NCI-H1417 treated with DMSO at 0.1 percent for 48 hours (cell line): ENCODE measurements around the gene MUSTN1.

Experiments
- DNase-seq: peaks from one replicate; lab custom pipeline; 2025; lab: John Stamatoyannopoulos, UW

The MUSTN1 gene

DNA sequence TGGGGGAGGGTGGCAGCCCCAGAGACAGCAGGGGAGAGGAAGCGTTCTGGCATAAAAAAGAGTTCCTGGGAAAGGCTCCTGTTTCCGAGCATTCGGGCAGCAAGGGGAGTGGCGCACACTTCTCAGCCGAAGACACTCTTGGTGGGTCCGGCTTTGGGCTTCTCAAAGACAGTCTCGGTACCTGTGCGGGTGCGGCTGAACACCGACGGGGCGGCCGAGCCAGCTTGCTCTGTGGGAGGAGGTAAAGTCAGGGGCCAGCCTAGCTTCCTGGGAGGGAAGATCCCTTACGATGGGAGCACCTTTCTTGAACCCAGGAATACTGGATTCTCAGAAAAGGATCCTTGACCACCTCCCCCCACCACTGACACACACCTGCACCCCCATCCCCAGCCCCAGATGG is 1.6 kb downstream of the MUSTN1 start:
- no peak for DNase-seq

DNA sequence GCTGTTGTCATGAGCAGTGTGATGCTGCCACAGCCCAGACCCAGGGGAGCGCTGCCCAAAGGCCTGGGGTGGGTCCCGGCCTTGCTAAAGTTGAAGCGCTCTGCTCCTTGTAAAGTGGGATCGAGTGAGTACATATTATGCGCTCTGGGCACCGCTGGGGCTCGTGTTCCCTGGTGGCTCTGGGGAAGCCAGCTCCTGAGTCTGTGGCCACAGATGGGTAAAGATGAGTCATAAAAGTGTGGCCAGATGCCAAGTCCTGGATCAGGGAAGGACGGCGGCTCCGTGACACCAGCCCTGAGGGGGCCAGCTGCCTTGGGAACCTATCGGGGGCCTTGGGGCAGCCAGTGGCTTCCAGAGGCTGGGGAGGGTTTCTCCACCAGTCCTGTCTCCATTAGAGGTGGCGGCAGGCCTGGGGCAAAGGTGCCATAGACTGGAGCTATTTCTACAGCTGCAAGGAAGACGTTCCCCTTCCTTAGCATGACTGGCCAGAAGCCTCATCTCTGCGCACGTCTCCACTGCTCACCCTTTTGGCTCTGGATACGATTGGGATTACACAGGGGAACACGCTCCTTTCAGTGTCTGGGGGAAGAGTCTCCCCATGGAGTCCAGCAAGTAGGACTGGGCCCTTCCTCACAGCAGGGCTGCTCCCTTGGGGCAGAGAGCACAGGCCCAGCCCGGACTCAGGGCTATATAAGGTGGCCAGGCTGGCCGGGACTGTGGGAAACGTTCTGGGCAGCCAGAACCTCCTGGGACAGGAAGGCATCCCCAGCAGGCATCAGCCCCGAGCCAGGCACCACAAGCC is 3.1 kb downstream of the MUSTN1 start:
- no peak for DNase-seq

DNA sequence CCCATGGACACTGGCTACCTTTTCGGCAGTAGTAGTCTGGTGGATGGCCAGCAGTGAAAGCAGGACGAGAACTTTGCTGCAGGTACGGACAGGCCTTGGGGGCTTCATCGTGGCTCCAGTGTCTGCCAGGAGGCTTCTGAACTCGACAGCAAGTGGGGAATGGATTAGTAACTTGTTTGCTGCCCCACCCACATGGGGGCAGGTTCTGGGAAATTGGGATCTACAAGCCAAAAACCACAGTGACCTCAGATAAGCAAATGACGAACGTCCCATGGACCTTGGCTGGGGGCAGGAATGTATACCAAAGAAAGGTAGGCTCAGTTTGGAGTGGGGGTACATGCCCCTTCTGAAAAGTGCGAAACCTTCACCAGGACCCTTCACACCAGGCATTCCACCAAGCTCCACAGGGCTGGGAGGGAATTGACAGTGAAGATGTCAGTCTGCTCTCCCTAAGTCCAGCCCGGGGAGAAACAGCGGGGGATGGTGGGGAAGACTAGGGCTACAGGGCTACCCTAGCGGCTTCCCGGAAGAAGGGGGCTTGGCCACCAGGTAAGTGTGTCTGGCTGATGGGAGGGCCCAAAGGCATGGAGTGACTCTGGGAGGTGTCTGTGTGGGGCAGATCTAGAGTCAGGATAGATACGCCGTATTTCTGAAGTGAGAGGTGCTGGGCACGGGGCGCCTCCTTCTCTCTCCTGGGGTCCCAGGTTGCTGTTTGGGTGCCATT is 4.1 kb downstream of the MUSTN1 start, which contains the start of gene ITIH4:
Gene ITIH4, minus strand, starts transcription at position 138 of the 724 bp plus-strand sequence. Its CDS starts 30 bp downstream, at position 108.
- no peak for DNase-seq

DNA sequence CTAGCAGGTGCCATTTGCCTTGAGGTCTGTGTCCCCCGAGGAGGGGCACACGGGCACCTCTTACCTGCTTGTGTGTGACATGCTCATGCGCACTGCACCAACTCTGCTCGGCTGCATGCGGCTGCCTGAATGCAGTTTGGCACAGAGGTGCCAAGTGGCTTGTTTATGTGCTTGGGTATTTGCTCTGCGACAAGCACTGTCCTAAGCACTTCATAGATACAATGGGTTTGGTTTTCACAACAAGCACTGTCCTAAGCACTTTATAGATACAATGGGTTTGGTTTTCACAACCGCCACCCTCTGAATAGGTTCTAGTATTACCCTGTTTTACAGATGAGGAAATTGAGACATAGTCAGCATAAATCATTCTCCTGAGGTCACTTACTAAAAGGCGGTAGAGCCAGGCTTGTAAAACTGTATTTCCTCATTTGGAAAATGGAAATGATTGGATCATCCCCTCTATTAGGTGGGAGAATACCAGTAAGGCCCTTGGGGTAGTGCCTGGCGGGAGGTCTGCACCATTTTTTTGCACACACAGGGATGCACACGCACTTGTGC is 4.8 kb downstream of the MUSTN1 start:
- DNase-seq, result no peak

DNA sequence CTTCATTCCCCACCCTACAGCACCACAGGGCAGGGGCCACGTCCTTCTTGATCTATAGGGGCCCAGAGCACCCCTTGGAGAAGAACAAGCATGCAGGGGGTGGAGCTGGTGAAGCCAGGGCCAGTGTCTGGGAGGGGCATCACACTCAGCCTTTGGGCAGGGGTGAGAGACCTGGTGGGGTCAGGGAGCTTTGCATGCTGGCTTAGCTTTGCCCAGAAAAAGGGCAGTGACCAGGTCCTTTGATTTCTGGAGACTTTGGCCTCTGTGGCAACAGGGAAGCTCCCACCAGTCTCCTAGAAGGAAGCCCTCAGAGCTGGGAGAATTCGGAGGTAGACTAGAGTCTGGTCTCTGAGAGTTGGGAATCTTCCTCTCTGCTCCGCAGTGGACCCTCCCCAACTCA is 5.3 kb downstream of the MUSTN1 start:
- DNase-seq, result no peak

DNA sequence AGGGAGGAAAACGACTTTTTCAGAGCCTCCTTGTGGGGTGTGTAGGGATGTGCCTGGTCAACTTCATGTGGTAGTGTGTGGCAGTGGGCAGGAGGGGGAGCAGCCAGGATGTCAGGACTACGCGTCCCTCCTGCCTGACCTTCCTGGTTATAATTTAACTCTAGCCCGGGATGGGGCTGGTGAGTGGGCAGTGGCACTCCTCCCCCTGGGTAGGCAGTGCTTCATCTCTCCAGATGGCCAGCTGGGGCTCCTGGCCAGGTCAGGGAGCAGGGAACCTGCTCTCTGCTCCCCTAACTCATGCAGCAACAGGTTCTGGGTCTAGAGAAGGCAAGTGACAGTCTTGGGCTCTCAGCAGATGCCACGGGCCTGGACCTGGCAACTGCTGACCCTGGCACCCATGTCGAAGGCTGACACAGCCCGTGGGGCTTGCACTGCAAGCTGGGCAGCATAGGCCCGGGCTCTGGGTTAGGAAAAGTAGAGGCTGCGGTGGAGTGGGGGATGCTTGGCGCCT is 6.9 kb downstream of the MUSTN1 start:
- no peak for DNase-seq

DNA sequence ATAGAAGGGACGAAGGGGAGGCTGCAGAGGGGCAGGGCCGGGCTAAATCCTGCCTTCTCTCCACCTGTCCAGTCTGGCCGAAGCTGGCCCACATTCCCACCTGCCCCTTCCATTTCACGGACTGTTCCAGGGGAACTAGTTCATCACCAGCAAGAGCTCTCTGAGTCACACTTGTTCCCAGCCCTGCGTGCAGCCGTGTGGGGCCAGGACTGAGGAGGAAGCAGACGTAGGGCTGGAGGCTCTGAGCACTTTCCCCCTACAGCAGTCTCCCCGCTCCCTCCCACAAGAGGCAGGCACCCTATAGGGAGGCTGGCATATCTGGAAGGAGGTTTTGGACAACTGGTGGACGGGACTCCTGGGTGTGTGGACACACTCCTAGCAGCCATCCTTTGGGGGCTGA is 7.4 kb downstream of the MUSTN1 start:
- no peak for DNase-seq

DNA sequence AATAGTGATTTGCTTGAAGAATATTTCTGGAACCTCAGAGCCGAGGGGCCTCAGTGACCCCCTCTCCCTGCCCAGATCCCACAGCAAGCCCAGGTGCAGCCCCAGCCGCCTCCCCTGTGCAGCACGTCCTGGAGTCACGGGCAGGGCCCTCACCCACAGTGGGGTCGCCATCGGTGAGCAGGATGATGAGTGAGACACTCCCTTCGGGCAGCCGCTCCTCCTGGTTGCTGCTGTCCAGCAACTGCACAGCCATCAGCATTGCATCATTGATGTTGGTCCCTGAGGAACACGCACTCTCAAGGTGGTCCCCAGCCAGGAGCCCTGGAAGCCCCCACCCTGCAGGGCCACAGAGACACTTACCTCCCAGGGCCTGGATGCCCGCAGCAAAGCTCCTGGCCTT is 10.8 kb downstream of the MUSTN1 start:
- DNase-seq, result no peak

DNA sequence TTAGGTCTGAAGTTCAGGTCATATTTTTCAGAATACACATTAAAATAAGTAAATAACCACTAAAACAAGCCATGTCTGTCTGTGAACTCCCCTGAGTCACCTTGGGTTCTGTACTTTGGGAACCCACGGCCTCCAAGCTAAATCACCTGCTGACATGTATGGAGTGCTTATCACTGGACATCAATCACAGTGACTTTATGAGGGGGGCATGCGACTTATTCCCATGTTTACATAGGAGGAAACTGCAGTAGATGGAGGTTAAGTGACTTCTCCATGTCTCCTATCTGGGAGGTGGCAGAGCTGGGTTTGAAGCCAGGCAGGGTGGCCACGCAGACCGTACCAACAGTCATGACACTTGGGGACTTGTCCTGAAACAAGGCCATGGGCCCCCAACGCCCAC is 12.5 kb downstream of the MUSTN1 start:
- DNase-seq, result no peak

DNA sequence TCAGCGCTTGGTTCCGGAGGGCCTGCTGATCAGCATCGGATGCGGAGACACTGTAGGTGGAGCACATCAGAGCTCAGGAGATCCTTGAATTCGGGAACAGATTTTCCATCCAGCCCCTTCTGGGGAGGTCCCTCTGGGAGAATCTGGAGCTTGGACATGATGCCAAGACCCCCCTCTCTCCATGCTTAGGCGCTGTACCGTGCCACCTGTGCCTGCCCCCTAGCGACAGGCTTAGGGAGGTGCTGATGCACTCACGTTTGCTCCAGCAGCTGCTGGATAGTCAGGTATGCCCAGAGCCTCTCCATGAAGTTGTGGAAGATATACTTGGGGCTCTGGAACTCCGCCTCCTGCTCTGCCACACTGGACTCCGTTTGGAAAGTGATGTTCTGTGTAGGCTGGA is 14.1 kb downstream of the MUSTN1 start:
- no peak for DNase-seq

DNA sequence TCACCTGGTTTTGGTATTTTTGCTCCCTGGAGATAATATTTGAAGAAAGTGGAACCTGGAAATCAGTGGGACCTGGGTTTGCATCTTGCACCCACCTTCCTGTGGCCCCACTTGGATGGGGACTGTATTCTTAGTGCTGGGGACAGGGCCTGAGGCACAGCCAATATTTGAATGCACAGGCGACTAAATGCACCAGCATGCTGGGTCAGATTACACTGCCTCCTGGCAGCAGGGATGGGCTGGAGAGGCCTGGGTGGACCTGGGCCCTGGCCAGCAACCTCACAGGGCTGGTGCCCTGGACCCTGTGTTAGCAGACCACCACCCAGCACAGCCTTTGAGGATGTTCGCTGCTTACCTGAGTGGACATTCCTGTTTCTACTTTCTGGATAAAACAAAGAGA is 14.9 kb downstream of the MUSTN1 start:
- DNase-seq, result no peak

DNA sequence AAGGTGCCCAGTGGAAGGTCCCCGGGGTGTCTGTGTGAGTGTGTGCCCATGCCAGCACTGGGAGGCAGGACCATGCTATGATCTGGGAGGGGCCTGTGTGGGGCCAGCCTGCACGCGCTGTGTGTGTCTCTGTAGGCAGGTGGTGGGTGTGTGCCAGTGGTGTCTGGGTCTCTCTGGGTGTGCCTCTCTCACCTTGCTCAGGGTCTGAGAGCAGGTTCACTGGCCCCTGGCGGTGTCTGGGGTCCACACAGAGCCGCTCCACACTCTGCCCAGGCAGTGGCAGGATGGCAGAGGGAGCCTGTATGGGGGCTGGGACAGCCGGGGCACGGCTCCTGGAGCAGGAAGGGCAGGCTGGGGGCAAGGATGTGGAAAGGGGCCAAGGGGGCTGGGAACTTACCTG is 17.0 kb downstream of the MUSTN1 start:
- DNase-seq, result no peak

DNA sequence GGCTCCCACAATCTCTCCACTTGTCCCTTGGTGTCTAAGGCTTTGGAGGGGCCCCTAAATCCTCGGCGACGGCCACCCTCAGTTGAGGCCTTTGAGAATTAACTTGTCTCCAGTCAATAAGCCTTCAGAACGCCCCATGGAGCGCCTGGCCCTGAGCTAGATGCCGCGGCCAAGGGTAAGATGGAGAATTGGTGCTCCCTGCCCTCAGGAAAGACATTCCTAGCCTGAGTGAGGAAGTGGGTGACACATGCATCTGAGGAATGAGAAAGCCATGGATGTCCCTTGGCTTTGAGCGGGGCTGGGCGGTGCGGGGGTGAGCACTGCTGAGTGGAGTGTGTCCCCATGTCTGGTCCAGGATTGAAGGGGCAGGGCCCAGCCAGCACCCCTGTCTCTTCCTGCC is 17.6 kb downstream of the MUSTN1 start:
- DNase-seq, result no peak

DNA sequence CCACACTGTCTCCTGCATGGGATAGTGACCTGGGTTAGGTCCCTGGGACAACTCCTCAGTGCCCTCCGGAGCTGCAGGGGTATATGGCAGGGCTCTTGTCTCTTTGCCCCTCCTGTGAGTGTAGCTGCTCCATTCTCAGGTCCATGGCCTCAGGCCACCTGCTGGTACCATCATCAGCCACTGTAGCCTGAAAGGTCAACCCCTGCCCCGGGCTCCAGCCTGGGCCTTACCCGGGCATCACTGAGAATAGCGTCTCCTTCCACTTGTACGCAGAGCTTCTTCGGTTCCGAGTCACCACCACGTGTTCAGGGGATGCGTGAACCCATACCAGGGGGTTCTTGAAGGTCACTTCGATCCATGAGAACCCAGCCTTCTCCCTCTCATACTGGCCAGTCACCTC is 18.2 kb downstream of the MUSTN1 start:
- DNase-seq, result no peak

DNA sequence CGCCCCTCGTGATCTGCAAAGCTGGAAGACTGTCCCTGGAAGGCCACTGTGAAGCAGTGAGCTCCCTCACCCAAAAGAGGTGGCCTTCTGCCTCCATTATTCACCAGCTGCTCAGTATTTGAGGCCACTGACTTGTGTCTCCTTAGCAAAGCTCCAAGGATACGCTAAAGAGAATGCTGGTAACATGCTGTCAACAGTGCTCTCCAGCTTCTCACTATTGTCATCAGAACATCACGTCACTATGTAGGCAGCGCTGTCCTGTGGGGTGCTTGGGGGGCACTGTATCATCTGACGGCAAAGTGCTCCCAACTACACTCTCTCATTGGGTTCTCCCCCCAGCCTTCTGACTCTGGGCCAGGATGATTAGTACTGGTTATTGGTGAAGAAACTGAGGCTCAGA is 18.6 kb downstream of the MUSTN1 start:
- no peak for DNase-seq

DNA sequence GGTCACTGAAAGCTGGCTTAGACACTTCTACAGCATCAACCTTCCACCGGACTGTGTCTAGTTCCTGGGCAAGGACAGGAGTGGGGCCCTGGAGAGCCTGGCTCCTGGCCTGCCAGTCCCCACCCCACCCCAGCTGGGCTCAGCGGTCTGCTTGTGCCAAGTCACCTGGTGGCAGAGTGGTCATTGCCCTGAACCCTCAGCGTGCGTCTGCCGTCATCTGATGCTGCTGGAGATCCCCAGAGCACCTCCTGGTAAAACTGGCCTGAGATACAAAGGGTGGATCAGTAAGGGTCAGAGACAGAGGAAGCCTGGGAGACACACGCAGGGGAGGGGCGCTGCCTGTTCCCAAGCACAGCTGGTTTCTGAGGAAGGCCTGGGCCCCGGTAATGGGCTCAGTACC is 21.0 kb downstream of the MUSTN1 start:
- no peak for DNase-seq

DNA sequence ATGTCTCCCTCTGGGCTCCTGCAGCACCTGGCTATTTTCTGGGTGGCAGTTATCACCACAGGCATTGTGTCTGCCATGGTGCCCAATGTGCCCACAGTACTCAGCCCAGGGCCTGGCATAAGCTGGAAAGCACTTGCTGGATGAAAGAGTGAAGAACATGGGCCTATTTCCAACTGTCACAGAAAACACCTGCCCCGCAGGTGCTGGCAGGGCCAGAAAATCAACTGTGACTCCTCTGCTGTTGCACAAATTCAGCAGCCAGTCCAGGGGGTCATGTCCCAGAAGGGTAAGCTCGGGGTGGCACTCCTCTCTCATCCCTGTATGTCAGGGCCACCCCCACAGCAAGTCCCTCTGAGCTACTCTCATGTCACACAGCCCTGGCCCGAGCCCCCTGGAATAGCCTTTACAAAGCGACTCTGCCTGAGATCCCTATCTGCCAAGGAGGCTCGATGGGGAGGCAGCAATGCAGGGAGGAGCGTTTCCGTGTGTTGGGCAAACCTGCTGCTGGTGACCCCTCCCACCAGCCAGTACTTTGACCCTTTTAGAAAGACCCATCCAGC is 23.3 kb downstream of the MUSTN1 start:
- no peak for DNase-seq

DNA sequence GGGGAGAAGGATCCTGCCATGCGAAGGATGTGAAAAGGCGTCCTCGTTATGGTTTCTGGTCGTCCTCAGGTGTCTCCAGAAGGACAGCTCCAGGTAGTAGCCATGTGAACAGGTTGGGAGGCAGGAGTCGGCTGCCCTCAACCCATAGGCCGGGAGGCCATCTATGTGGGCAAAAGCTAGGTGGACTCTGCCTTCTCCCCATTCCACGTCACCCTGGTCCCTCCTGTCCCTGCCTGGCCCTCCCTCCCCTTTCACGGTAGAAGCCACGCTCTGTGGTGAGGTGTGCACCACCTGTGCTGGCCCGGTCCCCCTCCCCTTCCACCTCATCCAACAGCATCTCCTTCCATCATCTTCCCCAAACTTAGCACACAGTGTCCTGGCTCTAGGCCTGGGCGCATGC is 23.9 kb downstream of the MUSTN1 start:
- DNase-seq, result no peak

DNA sequence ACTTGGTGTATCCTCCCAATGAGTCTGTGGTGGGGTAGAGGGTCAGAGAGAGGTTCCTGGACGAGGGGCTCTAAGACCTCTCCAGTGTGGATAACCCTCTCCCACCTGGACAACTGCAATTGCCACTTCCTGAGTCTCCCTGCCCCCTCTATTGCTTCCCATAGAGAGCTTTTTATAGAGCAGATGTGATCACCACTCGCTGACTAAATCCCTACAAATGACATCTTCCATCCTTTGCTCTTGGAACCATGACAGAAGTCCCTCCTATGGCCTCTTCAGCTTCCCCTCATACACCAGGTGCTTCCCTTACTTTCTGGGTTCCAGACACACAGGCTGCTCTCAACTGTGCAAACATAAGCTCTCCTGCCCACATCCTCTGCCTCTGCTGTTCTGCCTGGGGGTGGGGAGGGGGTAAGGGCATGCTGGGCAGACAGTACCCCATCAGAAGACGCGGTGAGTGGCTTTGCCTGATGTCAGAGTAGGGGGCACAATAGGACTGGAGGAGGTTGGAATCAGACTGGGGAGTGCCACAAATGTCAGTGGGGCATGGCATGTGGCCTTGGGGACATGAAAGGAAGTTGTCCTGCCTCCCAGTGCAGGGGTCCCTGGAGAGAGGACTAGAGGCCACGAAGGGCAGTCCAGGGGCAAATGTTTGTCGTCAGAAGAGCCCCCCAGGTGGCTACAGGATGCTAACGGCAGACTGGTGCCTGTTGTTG is 25.0 kb downstream of the MUSTN1 start:
- no peak for DNase-seq

DNA sequence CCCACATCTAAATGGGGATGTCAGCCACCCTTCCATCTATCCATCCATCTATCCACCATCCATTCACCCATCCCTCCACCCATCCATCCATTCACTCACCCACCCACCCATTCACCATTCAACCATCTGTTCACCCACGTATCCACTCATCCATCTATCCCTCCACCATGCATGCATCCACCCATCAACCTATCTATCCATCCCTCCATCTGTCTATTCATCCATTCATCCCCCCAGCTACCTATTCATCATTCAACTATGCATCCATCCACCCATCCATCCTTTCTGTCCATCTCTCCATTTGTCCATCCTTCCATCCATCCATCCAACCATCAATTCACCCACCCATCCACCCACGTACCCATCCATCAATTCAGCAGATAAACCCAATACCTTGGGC is 25.7 kb downstream of the MUSTN1 start:
- no peak for DNase-seq

DNA sequence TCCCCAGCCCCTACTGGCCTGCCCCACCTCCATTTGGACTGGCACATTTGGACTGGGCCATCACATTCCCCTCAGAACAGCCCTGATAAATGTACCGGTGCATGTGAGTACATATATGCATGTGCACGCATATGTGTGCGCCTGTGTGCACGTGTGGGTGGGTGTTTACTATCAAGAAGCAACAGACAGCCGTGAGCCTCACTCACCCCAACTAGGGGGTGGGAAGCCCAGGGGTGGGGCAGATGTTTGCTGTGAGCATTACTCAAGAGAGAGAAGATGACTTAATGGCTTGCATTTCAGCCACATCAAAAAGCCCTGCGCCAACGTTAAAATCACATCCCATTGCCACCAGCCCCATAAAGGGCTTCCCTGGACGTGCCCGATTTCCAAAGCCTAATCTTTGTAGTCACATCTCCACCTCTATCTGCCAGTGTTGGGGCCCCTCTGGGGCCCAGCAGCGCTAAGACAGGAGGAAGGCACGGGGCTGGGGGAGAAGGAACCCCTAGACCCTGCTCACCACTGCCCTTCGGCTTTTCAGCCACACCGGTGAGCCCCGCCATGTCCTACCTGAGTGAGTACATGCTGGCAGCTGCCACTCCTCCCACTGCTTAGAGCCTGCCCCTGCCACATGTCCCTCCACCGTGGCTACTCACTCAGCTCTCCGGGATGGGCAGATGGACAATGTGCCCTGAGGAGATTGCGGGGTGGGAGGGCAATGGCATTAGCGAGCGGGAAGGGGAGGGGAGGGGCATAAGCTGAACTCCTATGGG is 29.4 kb downstream of the MUSTN1 start:
- no peak for DNase-seq
